Tibial artery (tissue), 4 donors: ENCODE measurements around the gene SCN2B.
A peak's percentile ranks its signal among the peaks of the same experiment; 100 is the strongest.

Experiments
- DNase-seq, 2 donors: peaks; one replicate each; pipeline ENCODE4 v3.0.0-alpha.2; 2019
- H3K27ac ChIP-seq, 2 donors: fragments of 200-600 bp; sonication (generic) in 1 of 2; 1 replicate in 1 of 2; 2 replicates in 1 of 2; pipeline ENCODE4 v1.5.1; 2018 to 2019; ENCODE audit warnings: mild to moderate bottlenecking in 1 of 2
- H3K27me3 ChIP-seq, 2 donors: fragments of 200-600 bp; sonication (generic) in 1 of 2; one replicate each; pipeline versions ENCODE4 v1.5.1 to v1.6.0; 2016 to 2019
- H3K36me3 ChIP-seq, 3 donors: fragments of 200-600 bp; sonication (generic) in 2 of 3; one replicate each; pipeline ENCODE4 v1.5.1; 2016 to 2019; ENCODE audit warnings: mild to moderate bottlenecking in 2 of 3
- H3K4me1 ChIP-seq, 4 donors: fragments of 200-600 bp; sonication (generic) in 2 of 4; 1 replicate in 3 of 4; 2 replicates in 1 of 4; pipeline ENCODE4 v1.5.1; 2016 to 2019
- H3K4me3 ChIP-seq, 2 donors: fragments of 200-600 bp; sonication (generic) in 1 of 2; 1 replicate in 1 of 2; 2 replicates in 1 of 2; pipeline ENCODE4 v1.5.1; 2018 to 2019; ENCODE audit warnings: mild to moderate bottlenecking in 2 of 2
- H3K9me3 ChIP-seq, 3 donors: fragments of 200-600 bp; sonication (generic) in 1 of 3; one replicate each; pipeline ENCODE4 v1.5.1; 2016 to 2019
- intact Hi-C: fragments of 100-400 bp; cut with DNase I; formaldehyde crosslinking; loops from one replicate; pipeline ENCODE4 v1.15.0; 2023; ENCODE audit warnings: low total_unique reads
- TF ChIP-seq, protein P1 (sequence below), 2 experiments: fragments of 200-600 bp in 1 of 2; fragments of 450-650 bp in 1 of 2; IDR thresholded peaks; one replicate each; pipeline ENCODE4 v1.5.1; 2017 to 2019; ENCODE audit warnings: antibody characterized with exemption in 2 of 2, mild to moderate bottlenecking in 1 of 2, moderate library complexity in 1 of 2

The SCN2B gene

GRCh38 chr11:118175993-118176777 lies at the start of gene SCN2B:
Gene SCN2B, minus strand, starts transcription at chr11:118176639. Its CDS starts 208 bp downstream, at chr11:118176431.
- no peak within 1 kb of the TSS for H3K4me3 ChIP-seq
- H3K36me3 ChIP-seq = no peaks in the 10 kb centered on the region
- DNase-seq = no peak
- no peak within 1 kb of the TSS for H3K27ac ChIP-seq
- no peaks in the 10 kb centered on the region for H3K9me3 ChIP-seq
- H3K27me3 ChIP-seq = peaks cover 0 to 53% of the 10 kb centered on the region in 2 donors
- intact Hi-C loops = no loop called here
- TF ChIP-seq, protein P1, sequence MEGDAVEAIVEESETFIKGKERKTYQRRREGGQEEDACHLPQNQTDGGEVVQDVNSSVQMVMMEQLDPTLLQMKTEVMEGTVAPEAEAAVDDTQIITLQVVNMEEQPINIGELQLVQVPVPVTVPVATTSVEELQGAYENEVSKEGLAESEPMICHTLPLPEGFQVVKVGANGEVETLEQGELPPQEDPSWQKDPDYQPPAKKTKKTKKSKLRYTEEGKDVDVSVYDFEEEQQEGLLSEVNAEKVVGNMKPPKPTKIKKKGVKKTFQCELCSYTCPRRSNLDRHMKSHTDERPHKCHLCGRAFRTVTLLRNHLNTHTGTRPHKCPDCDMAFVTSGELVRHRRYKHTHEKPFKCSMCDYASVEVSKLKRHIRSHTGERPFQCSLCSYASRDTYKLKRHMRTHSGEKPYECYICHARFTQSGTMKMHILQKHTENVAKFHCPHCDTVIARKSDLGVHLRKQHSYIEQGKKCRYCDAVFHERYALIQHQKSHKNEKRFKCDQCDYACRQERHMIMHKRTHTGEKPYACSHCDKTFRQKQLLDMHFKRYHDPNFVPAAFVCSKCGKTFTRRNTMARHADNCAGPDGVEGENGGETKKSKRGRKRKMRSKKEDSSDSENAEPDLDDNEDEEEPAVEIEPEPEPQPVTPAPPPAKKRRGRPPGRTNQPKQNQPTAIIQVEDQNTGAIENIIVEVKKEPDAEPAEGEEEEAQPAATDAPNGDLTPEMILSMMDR (IDR thresholded peaks at IDR 0.05) = no peak
- H3K4me1 ChIP-seq = peaks cover 0 to 17% (median 6%) of the 10 kb centered on the region in 4 donors

- Histone ChIP-seq H3K4me1 (no peaks in the 10 kb centered on the region), H3K27ac (no peak within 1 kb of the TSS), H3K27me3 (peaks cover 0 to 8% of the 10 kb centered on the region in 2 donors), H3K9me3 (no peaks in the 10 kb centered on the region), H3K4me3 (peak within 1 kb of the TSS in 1 of 2 donors; percentile 22), H3K36me3 (peaks cover 0 to 6% (median 0%) of the 10 kb centered on the region in 3 donors)
- no peak for DNase-seq
- TF ChIP-seq, protein P1 (IDR thresholded peaks at IDR 0.05) = no peak
- intact Hi-C loops = no loop called here
Measured at GRCh38 chr11:118224511-118225188, 48.2 kb upstream of the SCN2B start, which contains the start of gene JAML. Gene JAML, minus strand, starts transcription at chr11:118225011. Its CDS starts 10,145 bp downstream, at chr11:118214866.

- Histone ChIP-seq H3K4me3 (peak overlapping the region in 1 of 2 donors; percentile 22), H3K4me1 (no peaks in the 10 kb centered on the region), H3K9me3 (no peaks in the 10 kb centered on the region), H3K27ac (no peak overlapping the region), H3K27me3 (peaks cover 0 to 8% of the 10 kb centered on the region in 2 donors), H3K36me3 (peaks cover 0 to 6% (median 0%) of the 10 kb centered on the region in 3 donors)
- no peak for DNase-seq
- TF ChIP-seq, protein P1 (IDR thresholded peaks at IDR 0.05) = no peak
- intact Hi-C loops = no loop called here
Measured at GRCh38 chr11:118223992-118224391, 47.6 kb upstream of the SCN2B start.

DNA sequence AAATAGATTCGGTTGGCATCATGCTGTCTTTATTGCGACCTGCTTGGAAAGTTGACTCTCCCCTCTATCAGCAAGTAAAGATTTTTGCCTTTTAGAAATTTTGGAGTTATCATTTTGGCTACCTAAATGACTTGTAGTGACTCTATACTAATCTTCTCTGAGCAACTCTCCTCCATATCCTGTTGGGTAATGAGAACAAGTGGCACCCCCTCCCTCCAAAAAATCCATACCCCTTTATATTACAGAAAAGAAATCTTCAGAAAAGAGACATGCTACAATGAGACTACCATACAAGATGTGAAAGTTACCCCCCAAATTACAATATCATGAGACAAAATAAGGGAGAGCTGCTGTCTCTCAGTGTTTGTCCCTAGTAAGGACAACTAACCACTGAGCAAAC lies 47.1 kb upstream of the SCN2B start:
- H3K27ac ChIP-seq = no peak overlapping the region
- H3K9me3 ChIP-seq = no peaks in the 10 kb centered on the region
- peaks cover 0 to 6% (median 0%) of the 10 kb centered on the region in 3 donors for H3K36me3 ChIP-seq
- no peaks in the 10 kb centered on the region for H3K4me1 ChIP-seq
- H3K4me3 ChIP-seq = peak overlapping the region in 1 of 2 donors; percentile 22
- no peak for DNase-seq
- intact Hi-C loops = no loop called here
- H3K27me3 ChIP-seq = peaks cover 0 to 8% of the 10 kb centered on the region in 2 donors
- TF ChIP-seq, protein P1 (IDR thresholded peaks at IDR 0.05) = no peak

- DNase-seq = no peak
- H3K4me1 ChIP-seq = no peaks in the 10 kb centered on the region
- TF ChIP-seq, protein P1 (IDR thresholded peaks at IDR 0.05) = no peak
- H3K4me3 ChIP-seq = no peak overlapping the region
- H3K36me3 ChIP-seq = peaks cover 0 to 6% (median 0%) of the 10 kb centered on the region in 3 donors
- H3K27ac ChIP-seq = no peak overlapping the region
- intact Hi-C loops = no loop called here
- H3K9me3 ChIP-seq = no peaks in the 10 kb centered on the region
- H3K27me3 ChIP-seq = peaks cover 0 to 8% of the 10 kb centered on the region in 2 donors
Measured at GRCh38 chr11:118222437-118222836, 46.0 kb upstream of the SCN2B start.
